ENCODE measurements around the gene P2RX1. TPM values are rescaled to one million over a fixed set of nuclear protein-coding genes. Genes with fewer than 3 reads are reported as not detected.

P2RX1 gene
- polyA plus RNA-seq, 12 donors = 1.7 to 28.8 (median 2.5) TPM; not detected in 1

GRCh38 chr17:3889325-3890012 is 26.8 kb downstream of the P2RX1 start:
- no peak for DNase-seq

- peak; percentile 91 for DNase-seq
Measured at GRCh38 chr17:3888343-3889171, 27.7 kb downstream of the P2RX1 start.

GRCh38 chr17:3887804-3888203 is 28.5 kb downstream of the P2RX1 start:
- no peak for DNase-seq

GRCh38 chr17:3887394-3887793 is 28.9 kb downstream of the P2RX1 start:
- no peak for DNase-seq

GRCh38 chr17:3886776-3887175 is 29.5 kb downstream of the P2RX1 start:
- DNase-seq = no peak

- no peak for DNase-seq
Measured at GRCh38 chr17:3885970-3886369, 30.3 kb downstream of the P2RX1 start.

GRCh38 chr17:3885271-3885670 is 31.0 kb downstream of the P2RX1 start:
- no peak for DNase-seq

GRCh38 chr17:3884188-3884587 is 32.1 kb downstream of the P2RX1 start:
- DNase-seq = no peak

GRCh38 chr17:3882276-3882675 is 34.0 kb downstream of the P2RX1 start:
- DNase-seq = no peak

GRCh38 chr17:3880983-3881382 is 35.3 kb downstream of the P2RX1 start:
- no peak for DNase-seq

- DNase-seq = no peak
Measured at GRCh38 chr17:3879591-3880417, 36.5 kb downstream of the P2RX1 start.

GRCh38 chr17:3879186-3879585 is 37.1 kb downstream of the P2RX1 start:
- DNase-seq = no peak

- DNase-seq = no peak
Measured at GRCh38 chr17:3877220-3877619, 39.0 kb downstream of the P2RX1 start.

- no peak for DNase-seq
Measured at GRCh38 chr17:3875317-3875716, 40.9 kb downstream of the P2RX1 start.

- no peak for DNase-seq
Measured at GRCh38 chr17:3873862-3874261, 42.4 kb downstream of the P2RX1 start.

GRCh38 chr17:3870871-3871306 is 45.4 kb downstream of the P2RX1 start:
- no peak for DNase-seq

GRCh38 chr17:3867606-3868005 is 48.7 kb downstream of the P2RX1 start:
- DNase-seq = no peak

GRCh38 chr17:3867106-3867505 is 49.2 kb downstream of the P2RX1 start:
- DNase-seq = no peak

GRCh38 chr17:3866276-3866675 is 50.0 kb downstream of the P2RX1 start:
- DNase-seq = no peak

- DNase-seq = no peak
Measured at GRCh38 chr17:3865176-3865575, 51.1 kb downstream of the P2RX1 start.

- no peak for DNase-seq
Measured at GRCh38 chr17:3864534-3864933, 51.7 kb downstream of the P2RX1 start.
